HG02798 (cell line): ENCODE data around the gene DAGLB.
"Not testable (repeated sequence)": the region's sequence is repeated elsewhere in the genome, so short reads cannot be mapped to it uniquely, and the experiment has no call there.

Experiments used
- ATAC-seq: cut with Tn5 transposase; IDR thresholded peaks from one replicate; pipeline ENCODE4 v1.9.1; 2021; ENCODE audit warnings: mild to moderate bottlenecking; ENCODE audit not compliant: unreplicated experiment, poor library complexity

DAGLB gene

GRCh38 chr7:6380310-6381095 is 67.3 kb downstream of the DAGLB start:
- ATAC-seq: no peak

- ATAC-seq: no peak
Measured at GRCh38 chr7:6379886-6380285, 67.9 kb downstream of the DAGLB start.

DNA sequence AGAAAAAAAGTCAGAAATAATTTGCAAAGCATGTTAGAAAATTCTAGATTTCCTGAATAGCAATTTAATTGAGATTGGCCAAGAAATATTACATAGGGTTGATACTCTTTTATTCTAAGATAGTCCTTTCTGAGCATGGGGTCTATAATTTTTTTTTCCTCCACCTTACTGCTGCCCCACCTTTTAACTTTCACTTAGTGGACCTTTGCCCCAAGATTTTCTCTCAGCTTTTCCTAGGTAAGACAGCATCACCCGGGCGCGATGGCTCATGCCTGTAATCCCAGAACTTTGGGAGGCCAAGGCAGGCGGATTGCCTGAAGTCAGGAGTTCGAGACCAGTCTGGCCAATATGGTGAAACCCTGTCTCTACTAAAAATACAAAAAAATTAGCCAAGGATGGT is 69.2 kb downstream of the DAGLB start:
- not testable (repeated sequence) for ATAC-seq

GRCh38 chr7:6376820-6377219 is 70.9 kb downstream of the DAGLB start:
- no peak for ATAC-seq

- no peak for ATAC-seq
Measured at GRCh38 chr7:6375348-6376101, 72.2 kb downstream of the DAGLB start.

DNA sequence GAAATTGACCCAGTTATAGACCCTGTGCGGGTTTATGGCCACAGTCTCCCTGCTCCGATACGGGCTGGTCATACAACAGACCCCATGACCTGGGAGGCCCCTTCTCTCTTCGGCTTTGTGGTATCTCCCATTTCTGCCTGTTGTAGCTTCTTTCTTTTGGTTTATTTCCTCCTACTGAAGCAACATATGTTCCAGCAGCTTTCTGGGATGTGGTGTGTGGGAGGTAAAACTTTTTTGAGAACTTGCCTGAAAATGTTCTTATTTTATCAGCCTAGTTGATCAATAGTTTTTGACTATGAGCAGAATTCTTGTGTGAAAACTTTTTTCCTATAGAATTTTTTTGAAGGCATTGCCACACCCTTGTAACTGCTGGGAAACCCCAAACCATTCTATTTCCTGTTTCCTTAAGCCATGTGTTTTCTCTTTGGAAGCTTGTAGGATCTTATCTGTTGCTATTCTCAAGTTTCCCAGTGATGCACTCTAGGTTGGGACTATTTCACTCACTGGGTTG is 80.0 kb downstream of the DAGLB start:
- ATAC-seq: no peak

DNA sequence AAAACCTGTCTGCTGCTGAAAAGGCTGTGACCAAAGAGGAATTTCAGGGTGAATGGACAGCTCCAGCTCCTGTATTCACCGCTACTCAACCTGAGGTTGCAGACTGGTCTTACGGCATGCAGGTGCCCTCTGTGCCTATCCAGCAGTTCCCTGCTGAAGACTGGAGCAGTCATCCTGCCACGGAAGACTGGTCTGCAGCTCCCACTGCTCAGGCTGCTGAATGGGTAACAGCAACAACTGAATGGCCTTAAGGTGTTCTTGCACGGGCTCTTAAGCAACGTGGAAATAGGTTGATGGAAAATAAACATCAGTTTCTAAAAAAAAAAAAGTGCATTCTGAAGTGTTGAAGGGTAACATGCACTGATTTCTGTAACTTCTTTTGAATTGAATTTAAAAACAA is 82.3 kb downstream of the DAGLB start:
- no peak for ATAC-seq

DNA sequence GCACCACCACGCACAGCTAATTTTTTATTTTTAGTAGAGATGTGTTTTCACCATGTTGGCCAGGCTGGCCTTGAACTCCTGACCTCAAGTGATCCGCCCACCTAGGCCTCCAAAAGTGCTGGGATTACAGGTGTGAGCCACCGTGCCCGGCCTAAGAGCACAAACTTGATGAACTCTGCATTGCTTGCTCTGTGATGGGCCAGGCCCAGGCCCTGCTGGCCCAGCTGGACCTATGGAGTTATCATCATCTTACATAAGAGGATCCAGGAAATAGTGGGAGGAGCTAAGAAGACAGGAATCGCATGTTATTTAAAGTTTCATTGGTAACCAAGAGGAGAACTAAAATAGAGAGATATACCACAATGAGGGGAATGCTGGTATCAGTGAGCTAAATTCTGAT is 86.9 kb downstream of the DAGLB start:
- ATAC-seq: no peak

- no peak for ATAC-seq
Measured at GRCh38 chr7:6359734-6360133, 88.0 kb downstream of the DAGLB start.
